Activated naive CD8-positive, alpha-beta T cell treated with anti-CD3 and anti-CD28 coated beads for 36 hours (primary cell): Measurements from ENCODE around the gene ZDHHC7. TPM values are rescaled to one million over a fixed set of nuclear protein-coding genes. Genes with fewer than 3 reads are reported as not detected.
"Not testable (repeated sequence)": the region's sequence is repeated elsewhere in the genome, so short reads cannot be mapped to it uniquely, and the experiment has no call there.

Experiments used
- DNase-seq: peaks from one replicate; pipeline ENCODE4 v3.0.0; 2021
- H3K27ac Mint-ChIP-seq: one replicate; pipeline ENCODE4 v1.8.0; 2022; ENCODE audit warnings: mild to moderate bottlenecking, moderate library complexity, mixed read lengths
- H3K27me3 Mint-ChIP-seq: one replicate; pipeline ENCODE4 v1.8.0; 2022; ENCODE audit warnings: mild to moderate bottlenecking, mixed read lengths
- H3K36me3 Mint-ChIP-seq: one replicate; pipeline ENCODE4 v1.8.0; 2021; ENCODE audit warnings: mild to moderate bottlenecking, mixed read lengths
- H3K4me1 Mint-ChIP-seq: one replicate; pipeline ENCODE4 v1.8.0; 2021; ENCODE audit warnings: mixed read lengths
- H3K4me3 Mint-ChIP-seq: one replicate; pipeline ENCODE4 v1.8.0; 2022; ENCODE audit warnings: mild to moderate bottlenecking, moderate library complexity, mixed read lengths
- H3K9me3 Mint-ChIP-seq: one replicate; pipeline ENCODE4 v1.8.0; 2022; ENCODE audit warnings: mixed read lengths
- total RNA-seq, 2 experiments: library from RNA; stranded (reverse); gene quantifications; one replicate each; pipeline ENCODE4 v1.2.3, GENCODE V29; 2021

Gene ZDHHC7
- total RNA-seq, 2 experiments from 2014 or later = 27.4 to 30.0 TPM

GRCh38 chr16:84940670-84941551, 70.4 kb downstream of the ZDHHC7 start:
- DNase-seq = no peak
- H3K36me3 Mint-ChIP-seq = no peaks in the 10 kb centered on the region
- H3K4me3 Mint-ChIP-seq = no peak overlapping the region
- H3K27me3 Mint-ChIP-seq = peaks cover 7% of the 10 kb centered on the region
- H3K4me1 Mint-ChIP-seq = no peaks in the 10 kb centered on the region
- H3K9me3 Mint-ChIP-seq = no peaks in the 10 kb centered on the region
- H3K27ac Mint-ChIP-seq = no peak overlapping the region

- H3K9me3 Mint-ChIP-seq, H3K27me3 Mint-ChIP-seq, DNase-seq, H3K4me3 Mint-ChIP-seq, H3K36me3 Mint-ChIP-seq, H3K27ac Mint-ChIP-seq, H3K4me1 Mint-ChIP-seq: not testable (repeated sequence)
These were observed 72.7 kb downstream of the ZDHHC7 start for GRCh38 chr16:84938616-84939015.

- no peak for DNase-seq
- H3K4me3 Mint-ChIP-seq = no peak overlapping the region
These were observed 73.9 kb downstream of the ZDHHC7 start for GRCh38 chr16:84937196-84938005.

GRCh38 chr16:84933774-84934631, 77.3 kb downstream of the ZDHHC7 start:
- no peak overlapping the region for H3K4me3 Mint-ChIP-seq
- no peaks in the 10 kb centered on the region for H3K9me3 Mint-ChIP-seq
- no peaks in the 10 kb centered on the region for H3K36me3 Mint-ChIP-seq
- no peak for DNase-seq
- H3K27ac Mint-ChIP-seq = no peak overlapping the region
- peaks cover 3% of the 10 kb centered on the region for H3K4me1 Mint-ChIP-seq
- H3K27me3 Mint-ChIP-seq = peaks cover 3% of the 10 kb centered on the region

More at GRCh38 chr16:84937196-84938005, 73.9 kb downstream of the ZDHHC7 start:
- Mint-ChIP-seq H3K27me3 (peaks cover 3% of the 10 kb centered on the region), H3K36me3 (no peaks in the 10 kb centered on the region), H3K9me3 (no peaks in the 10 kb centered on the region), H3K4me1 (no peaks in the 10 kb centered on the region), H3K27ac (no peak overlapping the region)

GRCh38 chr16:84932681-84933080, 78.7 kb downstream of the ZDHHC7 start:
- H3K27ac Mint-ChIP-seq = no peak overlapping the region
- peaks cover under 1% of the 10 kb centered on the region for H3K27me3 Mint-ChIP-seq
- peaks cover 3% of the 10 kb centered on the region for H3K4me1 Mint-ChIP-seq
- H3K36me3 Mint-ChIP-seq = no peaks in the 10 kb centered on the region
- DNase-seq = no peak
- H3K9me3 Mint-ChIP-seq = no peaks in the 10 kb centered on the region
- no peak overlapping the region for H3K4me3 Mint-ChIP-seq

- Mint-ChIP-seq H3K27ac (no peak overlapping the region), H3K9me3 (no peaks in the 10 kb centered on the region), H3K4me3 (no peak overlapping the region), H3K4me1 (peaks cover 3% of the 10 kb centered on the region), H3K36me3 (no peaks in the 10 kb centered on the region), H3K27me3 (no peaks in the 10 kb centered on the region)
- no peak for DNase-seq
These were observed 79.8 kb downstream of the ZDHHC7 start for GRCh38 chr16:84931506-84931905.

GRCh38 chr16:84931107-84931494, 80.2 kb downstream of the ZDHHC7 start:
- Mint-ChIP-seq H3K36me3 (no peaks in the 10 kb centered on the region), H3K9me3 (no peaks in the 10 kb centered on the region), H3K4me3 (no peak overlapping the region), H3K4me1 (peaks cover 3% of the 10 kb centered on the region), H3K27ac (peak overlapping the region; percentile 6), H3K27me3 (no peaks in the 10 kb centered on the region)
- DNase-seq = no peak

GRCh38 chr16:84930298-84931106, 80.8 kb downstream of the ZDHHC7 start:
- H3K27me3 Mint-ChIP-seq = no peaks in the 10 kb centered on the region
- peak overlapping the region; percentile 62 for H3K27ac Mint-ChIP-seq
- no peaks in the 10 kb centered on the region for H3K9me3 Mint-ChIP-seq
- peak; percentile 7 for DNase-seq
- H3K4me1 Mint-ChIP-seq = peaks cover 3% of the 10 kb centered on the region
- no peaks in the 10 kb centered on the region for H3K36me3 Mint-ChIP-seq
- H3K4me3 Mint-ChIP-seq = peak overlapping the region; percentile 14

GRCh38 chr16:84929421-84930297, 81.7 kb downstream of the ZDHHC7 start:
- peak; percentile 13 for DNase-seq
- Mint-ChIP-seq H3K4me1 (peaks cover 3% of the 10 kb centered on the region), H3K36me3 (no peaks in the 10 kb centered on the region), H3K27ac (peak overlapping the region; percentile 62), H3K4me3 (peak overlapping the region; percentile 14), H3K27me3 (no peaks in the 10 kb centered on the region), H3K9me3 (no peaks in the 10 kb centered on the region)

GRCh38 chr16:84928679-84929420, 82.5 kb downstream of the ZDHHC7 start:
- DNase-seq = no peak
- H3K9me3 Mint-ChIP-seq = no peaks in the 10 kb centered on the region
- H3K4me3 Mint-ChIP-seq = no peak overlapping the region
- H3K27me3 Mint-ChIP-seq = no peaks in the 10 kb centered on the region
- H3K4me1 Mint-ChIP-seq = peaks cover 3% of the 10 kb centered on the region
- no peaks in the 10 kb centered on the region for H3K36me3 Mint-ChIP-seq
- H3K27ac Mint-ChIP-seq = no peak overlapping the region

GRCh38 chr16:84927621-84928591, 83.4 kb downstream of the ZDHHC7 start:
- H3K9me3 Mint-ChIP-seq = no peaks in the 10 kb centered on the region
- peaks cover 3% of the 10 kb centered on the region for H3K4me1 Mint-ChIP-seq
- no peaks in the 10 kb centered on the region for H3K27me3 Mint-ChIP-seq
- H3K4me3 Mint-ChIP-seq = no peak overlapping the region
- no peak for DNase-seq
- no peaks in the 10 kb centered on the region for H3K36me3 Mint-ChIP-seq
- H3K27ac Mint-ChIP-seq = no peak overlapping the region

GRCh38 chr16:84926462-84926861, 84.9 kb downstream of the ZDHHC7 start:
- Mint-ChIP-seq H3K4me1 (peaks cover 3% of the 10 kb centered on the region), H3K4me3 (no peak overlapping the region), H3K9me3 (no peaks in the 10 kb centered on the region), H3K27ac (no peak overlapping the region), H3K27me3 (no peaks in the 10 kb centered on the region), H3K36me3 (no peaks in the 10 kb centered on the region)
- DNase-seq = no peak
